GM19328 (cell line): ENCODE results near the gene EIF4G3.
"Not testable (repeated sequence)": the region's sequence is repeated elsewhere in the genome, so short reads cannot be mapped to it uniquely, and the experiment has no call there.

ENCODE experiments used
- ATAC-seq: cut with Tn5 transposase; IDR thresholded peaks from one replicate; pipeline ENCODE4 v1.9.1; 2021; ENCODE audit warnings: mild to moderate bottlenecking, moderate library complexity; ENCODE audit not compliant: unreplicated experiment

Gene EIF4G3

DNA sequence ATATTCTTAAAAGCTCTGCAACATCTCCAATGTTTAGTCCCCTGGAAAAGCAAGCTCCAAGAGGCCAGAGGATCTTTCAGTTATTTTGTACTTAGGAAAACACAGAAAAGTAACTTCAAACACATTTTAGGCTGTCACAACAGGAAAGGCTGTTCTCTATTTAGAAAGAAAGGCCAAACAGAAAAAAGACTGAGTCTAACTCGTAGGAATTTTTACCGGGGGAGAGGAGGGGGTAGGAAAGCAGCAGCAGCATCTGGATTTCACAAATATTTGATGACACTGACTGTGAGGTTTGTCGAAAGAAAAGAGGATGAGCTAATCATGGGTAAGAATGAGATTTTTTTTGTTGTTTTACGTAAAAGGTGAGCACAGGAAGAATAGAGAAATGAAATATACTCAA lies 107.1 kb downstream of the EIF4G3 start:
- ATAC-seq, result no peak

DNA sequence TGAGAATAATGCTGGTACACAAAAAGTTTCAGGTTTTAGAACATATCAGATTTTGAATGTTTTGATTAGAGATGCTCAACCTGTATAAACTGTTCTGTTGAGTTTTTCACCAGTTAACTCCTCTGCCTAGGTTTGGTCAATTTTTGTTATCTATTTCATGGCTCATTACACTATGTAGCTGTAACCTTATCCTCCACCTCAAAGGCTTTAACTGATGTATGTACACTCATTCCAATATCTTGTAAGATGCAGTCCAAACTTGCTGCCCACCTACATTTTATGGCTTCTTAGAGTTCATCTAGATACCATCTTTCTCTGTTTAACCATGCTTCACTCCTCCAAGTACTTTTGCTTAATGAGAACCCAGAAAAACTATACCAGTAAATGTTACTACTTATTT lies 107.8 kb downstream of the EIF4G3 start:
- ATAC-seq, result no peak

DNA sequence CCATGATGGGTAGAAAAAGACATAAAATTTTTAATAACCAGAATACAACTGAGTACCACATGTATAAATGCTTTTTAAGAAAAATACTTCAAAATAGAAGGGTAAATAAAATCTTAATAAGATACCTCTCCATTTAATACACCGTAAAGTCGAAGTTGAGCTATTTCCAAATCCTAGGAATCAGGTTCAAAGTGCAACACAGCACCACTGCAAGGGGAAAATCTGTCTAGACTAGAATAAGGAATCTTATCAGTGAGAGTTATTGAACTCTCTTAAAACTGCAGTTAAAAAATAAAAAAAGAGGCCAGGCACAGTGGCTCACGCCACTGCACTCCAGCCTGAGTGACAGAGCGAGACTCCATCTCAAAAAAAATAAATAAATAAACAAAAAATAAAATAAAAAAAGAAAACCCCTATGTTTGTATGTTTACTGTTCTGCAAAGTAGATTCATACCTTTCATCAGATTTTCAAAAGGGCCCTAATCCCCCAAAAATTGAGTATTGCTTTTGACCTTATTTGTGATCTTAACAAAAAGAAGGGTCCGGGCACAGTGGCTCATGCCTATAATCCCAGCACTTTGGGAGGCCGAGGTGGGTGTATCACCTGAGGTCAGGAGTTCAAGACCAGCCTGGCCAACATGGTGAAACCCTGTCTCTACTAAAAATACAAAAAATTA lies 109.0 kb downstream of the EIF4G3 start:
- no peak for ATAC-seq

- no peak for ATAC-seq
These were observed 110.2 kb downstream of the EIF4G3 start for GRCh38 chr1:21066356-21067012.

- ATAC-seq, result no peak
These were observed 110.8 kb downstream of the EIF4G3 start for GRCh38 chr1:21065851-21066250.

GRCh38 chr1:21064057-21064456 lies 112.6 kb downstream of the EIF4G3 start:
- ATAC-seq, result no peak

GRCh38 chr1:21060523-21060922 lies 116.2 kb downstream of the EIF4G3 start:
- ATAC-seq, result no peak

- no peak for ATAC-seq
These were observed 117.7 kb downstream of the EIF4G3 start for GRCh38 chr1:21059021-21059420.

DNA sequence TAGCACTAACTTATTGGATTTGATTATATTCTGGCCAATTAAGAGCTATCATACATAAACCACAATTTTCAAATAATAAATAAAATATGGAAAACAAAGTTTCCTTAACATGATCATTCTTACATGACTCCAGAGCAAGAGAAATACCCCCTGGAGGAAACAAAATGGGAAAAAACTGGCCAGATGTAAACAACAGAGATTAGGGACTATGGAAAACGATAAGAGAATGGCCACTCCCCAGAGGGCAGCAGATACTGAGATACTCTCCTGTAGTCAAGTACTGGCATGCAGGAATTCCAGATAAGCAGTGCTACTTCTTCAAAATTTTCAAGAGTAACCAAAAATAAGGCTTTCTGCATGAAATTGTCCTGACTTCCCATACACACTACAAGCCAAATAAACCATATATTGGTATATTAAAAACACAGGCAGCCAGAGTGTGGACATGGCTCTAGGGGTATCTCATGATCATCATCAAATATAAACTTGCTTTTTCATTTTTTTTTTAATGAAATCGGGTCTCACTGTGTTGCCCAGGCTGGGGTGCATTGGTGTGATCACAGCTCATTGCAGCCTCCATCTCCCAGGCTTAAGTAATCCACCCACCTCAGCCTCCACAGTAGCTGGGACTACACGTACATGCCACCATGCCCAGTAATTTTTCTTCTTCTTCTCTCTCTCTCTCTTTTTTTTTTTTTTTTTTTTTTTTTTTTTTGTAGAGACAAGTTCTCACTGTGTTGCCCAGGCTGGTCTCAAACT lies 118.5 kb downstream of the EIF4G3 start:
- no peak for ATAC-seq

DNA sequence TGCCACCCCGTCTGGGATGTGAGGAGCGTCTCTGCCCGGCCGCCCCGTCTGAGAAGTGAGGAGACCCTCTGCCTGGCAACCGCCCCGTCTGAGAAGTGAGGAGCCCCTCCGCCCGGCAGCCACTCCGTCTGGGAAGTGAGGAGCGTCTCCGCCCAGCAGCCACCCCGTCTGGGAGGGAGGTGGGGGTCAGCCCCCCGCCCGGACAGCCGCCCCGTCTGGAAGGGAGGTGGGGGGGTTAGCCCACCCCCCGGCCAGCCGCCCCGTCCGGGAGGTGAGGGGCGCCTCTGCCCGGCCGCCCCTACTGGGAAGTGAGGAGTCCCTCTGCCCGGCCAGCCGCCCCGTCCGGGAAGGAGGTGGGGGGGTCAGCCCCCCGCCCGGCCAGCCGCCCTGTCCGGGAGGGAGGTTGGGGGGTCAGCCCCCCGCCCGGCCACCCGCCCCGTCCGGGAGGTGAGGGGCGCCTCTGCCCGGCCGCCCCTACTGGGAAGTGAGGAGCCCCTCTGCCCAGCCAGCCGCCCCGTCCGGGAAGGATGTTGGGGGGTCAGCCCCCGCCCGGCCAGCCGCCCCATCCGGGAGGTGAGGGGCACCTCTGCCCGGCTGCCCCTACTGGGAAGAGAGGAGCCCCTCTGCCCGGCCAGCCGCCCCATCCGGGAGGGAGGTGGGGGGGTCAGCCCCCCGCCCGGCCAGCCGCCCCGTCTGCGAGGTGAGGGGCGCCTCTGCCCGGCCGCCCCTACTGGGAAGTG lies 123.3 kb downstream of the EIF4G3 start:
- ATAC-seq, result not testable (repeated sequence)

DNA sequence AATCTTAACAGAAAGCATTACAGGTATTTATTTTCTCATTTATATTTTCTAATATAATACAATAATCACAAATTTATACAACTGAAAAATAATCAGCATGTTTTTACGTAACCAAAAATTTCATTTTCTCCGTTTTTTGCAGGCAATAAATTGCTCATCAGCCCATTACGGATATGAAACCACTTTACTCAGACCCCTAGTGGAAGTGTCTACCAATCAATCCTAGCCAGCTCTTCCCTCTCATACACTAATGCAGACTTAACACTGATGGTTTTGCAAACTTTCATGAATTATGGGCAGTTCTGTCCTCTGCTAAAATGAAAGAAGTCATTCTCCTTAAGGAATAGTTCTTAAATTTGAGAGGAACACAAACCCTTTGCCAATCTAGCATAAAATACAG lies 124.7 kb downstream of the EIF4G3 start:
- no peak for ATAC-seq

GRCh38 chr1:21051177-21051825 lies 125.4 kb downstream of the EIF4G3 start:
- no peak for ATAC-seq

- ATAC-seq, result no peak
These were observed 126.7 kb downstream of the EIF4G3 start for GRCh38 chr1:21050031-21050430.

DNA sequence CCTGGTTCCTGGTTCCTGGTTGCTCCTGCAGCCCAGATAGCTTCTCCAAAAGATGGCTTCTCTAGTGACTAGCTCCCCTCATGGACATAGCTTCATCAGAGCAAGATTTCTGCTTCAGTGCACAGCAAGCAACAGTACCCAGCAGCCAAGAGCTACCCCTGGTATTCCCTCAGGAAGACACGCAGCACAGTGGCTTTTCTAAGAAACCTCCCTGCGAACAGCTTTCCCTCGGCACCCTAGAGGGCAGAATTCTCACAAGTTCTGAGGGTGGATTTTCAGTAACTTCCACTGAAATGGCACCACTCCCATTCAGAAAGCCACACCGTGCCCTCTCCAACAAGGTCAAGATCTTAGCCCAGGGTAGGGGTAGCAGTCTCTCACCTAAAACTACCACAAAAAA lies 128.2 kb downstream of the EIF4G3 start:
- no peak for ATAC-seq

DNA sequence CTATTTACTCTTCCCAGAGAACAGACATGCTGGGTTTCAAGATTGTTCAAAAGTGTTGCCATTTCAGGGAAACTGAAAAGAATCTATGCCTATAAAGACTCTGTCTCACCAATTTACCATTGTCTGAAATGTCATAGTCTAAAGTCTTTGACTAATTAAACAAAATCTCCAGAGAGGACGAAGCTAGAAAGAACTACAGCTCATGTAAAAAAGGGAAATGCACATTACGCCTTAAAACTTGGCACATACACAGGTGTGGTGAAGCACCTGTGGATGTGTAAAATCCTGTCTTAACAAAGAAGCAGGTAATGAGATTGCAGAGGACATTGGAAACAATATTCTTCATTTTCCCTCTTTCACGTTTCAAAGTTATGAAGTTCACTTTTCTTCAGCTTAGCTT lies 130.6 kb downstream of the EIF4G3 start:
- ATAC-seq, result no peak

GRCh38 chr1:21045351-21045750 lies 131.3 kb downstream of the EIF4G3 start:
- ATAC-seq, result no peak

DNA sequence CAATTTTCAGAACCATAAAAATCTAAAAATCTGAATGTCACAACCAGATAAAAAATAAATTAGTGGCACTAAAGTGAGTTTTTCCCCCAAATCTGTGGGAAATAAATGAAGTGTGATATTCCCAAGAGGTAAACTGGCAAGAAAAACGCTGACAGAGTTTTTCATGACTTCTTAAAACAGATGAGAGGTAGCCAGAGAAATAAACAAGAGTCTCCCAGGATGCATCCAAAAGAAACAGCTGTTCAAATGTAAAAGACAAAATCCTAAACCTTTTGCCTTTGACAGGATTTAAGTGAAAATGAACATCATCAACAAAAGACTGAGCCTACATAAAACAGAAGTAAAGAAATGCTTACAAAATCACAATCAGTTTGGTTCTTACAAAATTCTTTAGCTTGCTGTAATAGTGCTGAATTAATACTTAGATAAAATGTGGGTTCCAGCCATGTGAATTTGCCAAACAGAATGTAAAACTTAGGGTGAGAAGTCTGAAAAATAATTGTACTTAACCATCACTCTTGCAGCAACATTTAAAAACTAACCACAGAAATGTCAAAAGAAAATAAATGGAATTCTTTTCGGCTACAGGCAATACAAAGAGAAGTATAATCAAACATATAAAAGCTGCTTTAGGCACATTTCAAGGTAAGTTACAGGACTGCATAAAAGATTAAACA lies 133.6 kb downstream of the EIF4G3 start:
- ATAC-seq, result no peak

- ATAC-seq, result no peak
These were observed 135.2 kb downstream of the EIF4G3 start for GRCh38 chr1:21041541-21041940.

- no peak for ATAC-seq
These were observed 139.6 kb downstream of the EIF4G3 start for GRCh38 chr1:21037091-21037490.

- ATAC-seq, result no peak
These were observed 140.9 kb downstream of the EIF4G3 start for GRCh38 chr1:21035794-21036193.
